ENCODE data around the gene BCLAF1.
"Not testable (repeated sequence)": the region's sequence is repeated elsewhere in the genome, so short reads cannot be mapped to it uniquely, and the experiment has no call there.

The BCLAF1 gene

GRCh38 chr6:136309171-136309570, 19.5 kb upstream of the BCLAF1 start:
- ATAC-seq, result no peak

GRCh38 chr6:136308469-136308868, 18.8 kb upstream of the BCLAF1 start:
- ATAC-seq, result not testable (repeated sequence)

GRCh38 chr6:136307351-136307750, 17.7 kb upstream of the BCLAF1 start:
- no peak for ATAC-seq

GRCh38 chr6:136306466-136306865, 16.8 kb upstream of the BCLAF1 start:
- no peak for ATAC-seq

GRCh38 chr6:136304410-136304809, 14.8 kb upstream of the BCLAF1 start:
- no peak for ATAC-seq

- no peak for ATAC-seq
Measured at GRCh38 chr6:136303516-136303915, 13.9 kb upstream of the BCLAF1 start.

GRCh38 chr6:136294621-136295020, 5.0 kb upstream of the BCLAF1 start:
- ATAC-seq, result no peak

GRCh38 chr6:136290410-136291010, 864 bp upstream of the BCLAF1 start:
- peak; percentile 24 to 38 for ATAC-seq

- ATAC-seq, result peak; percentile 43 to 45
Measured at GRCh38 chr6:136289327-136289578, 393 bp downstream of the BCLAF1 start.

GRCh38 chr6:136288566-136289326, 900 bp downstream of the BCLAF1 start:
- ATAC-seq, result peak; percentile 70 to 74

GRCh38 chr6:136284909-136285308, 4.7 kb downstream of the BCLAF1 start:
- no peak for ATAC-seq

- no peak for ATAC-seq
Measured at GRCh38 chr6:136282906-136283305, 6.7 kb downstream of the BCLAF1 start.

- ATAC-seq, result no peak
Measured at GRCh38 chr6:136280032-136280609, 9.5 kb downstream of the BCLAF1 start.

GRCh38 chr6:136274062-136274461, 15.6 kb downstream of the BCLAF1 start:
- no peak for ATAC-seq

- ATAC-seq, result no peak
Measured at GRCh38 chr6:136265101-136265500, 24.5 kb downstream of the BCLAF1 start.

- ATAC-seq, result no peak
Measured at GRCh38 chr6:136262940-136263339, 26.7 kb downstream of the BCLAF1 start.

GRCh38 chr6:136254851-136255466, 34.7 kb downstream of the BCLAF1 start:
- ATAC-seq, result no peak

GRCh38 chr6:136253734-136254133, 35.9 kb downstream of the BCLAF1 start:
- no peak for ATAC-seq

- no peak for ATAC-seq
Measured at GRCh38 chr6:136252441-136252840, 37.2 kb downstream of the BCLAF1 start.

- ATAC-seq, result no peak
Measured at GRCh38 chr6:136251394-136251793, 38.3 kb downstream of the BCLAF1 start.

GRCh38 chr6:136250686-136251008, 39.0 kb downstream of the BCLAF1 start:
- no peak for ATAC-seq

- ATAC-seq, result peak; percentile 97 to 98
Measured at GRCh38 chr6:136249811-136250685, 39.6 kb downstream of the BCLAF1 start, which contains the start of gene MTFR2. TSS of gene MTFR2 (minus strand) at chr6:136250311. CDS start at chr6:136249099, 1,212 bp downstream.

- no peak for ATAC-seq
Measured at GRCh38 chr6:136249336-136249735, 40.3 kb downstream of the BCLAF1 start.

All from activated CD4-positive, CD25-positive, alpha-beta regulatory T cell treated with anti-CD3 and anti-CD28 coated beads, Interleukin-2, amount 50 U/mL, for 24 hours (primary cell).